Frontal cortex (tissue), 4 donors: ENCODE results near the gene E2F1. TPM values are rescaled to one million over a fixed set of nuclear protein-coding genes. Genes with fewer than 3 reads are reported as not detected.

Experiments
- DNase-seq, 2 donors: peaks; one replicate each; pipeline ENCODE4 v3.0.0; 2012; ENCODE audit warnings: low spot score in 2 of 2
- FAIRE-seq: peaks from 2 replicates; lab custom pipeline; 2012; peaks lifted over from hg19 to GRCh38; lab: Jason Lieb, UNC
- total RNA-seq: library from RNA; depleted of rRNA; stranded (reverse); fragments of >200 nt; gene quantifications from one replicate; pipeline ENCODE4 v1.2.3, GENCODE V29; 2014
- donor health status: control.
- donor health status: control.
- donor health status: control.

E2F1 gene
- total RNA-seq, 1 donor from 2014 or later = 2.4 TPM

DNA sequence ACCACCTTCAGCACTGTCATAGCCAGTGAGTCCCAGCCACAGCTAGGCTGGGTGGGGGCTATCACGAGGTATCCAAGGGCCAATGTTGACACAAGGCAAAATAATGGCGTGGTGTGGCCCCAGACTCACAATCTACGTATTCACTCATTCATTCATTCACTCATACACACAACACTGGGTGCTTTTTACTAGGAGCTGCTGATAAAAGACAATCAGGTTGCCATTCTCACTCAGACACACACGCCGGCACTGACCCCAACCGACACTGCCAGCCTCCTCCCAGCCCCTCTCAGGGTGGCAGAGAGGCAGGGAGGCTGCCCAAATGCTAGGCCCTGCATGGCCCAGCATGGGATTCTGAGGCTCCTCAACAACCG, 25.5 kb downstream of the E2F1 start:
- no peak for DNase-seq
- no peak for FAIRE-seq

DNA sequence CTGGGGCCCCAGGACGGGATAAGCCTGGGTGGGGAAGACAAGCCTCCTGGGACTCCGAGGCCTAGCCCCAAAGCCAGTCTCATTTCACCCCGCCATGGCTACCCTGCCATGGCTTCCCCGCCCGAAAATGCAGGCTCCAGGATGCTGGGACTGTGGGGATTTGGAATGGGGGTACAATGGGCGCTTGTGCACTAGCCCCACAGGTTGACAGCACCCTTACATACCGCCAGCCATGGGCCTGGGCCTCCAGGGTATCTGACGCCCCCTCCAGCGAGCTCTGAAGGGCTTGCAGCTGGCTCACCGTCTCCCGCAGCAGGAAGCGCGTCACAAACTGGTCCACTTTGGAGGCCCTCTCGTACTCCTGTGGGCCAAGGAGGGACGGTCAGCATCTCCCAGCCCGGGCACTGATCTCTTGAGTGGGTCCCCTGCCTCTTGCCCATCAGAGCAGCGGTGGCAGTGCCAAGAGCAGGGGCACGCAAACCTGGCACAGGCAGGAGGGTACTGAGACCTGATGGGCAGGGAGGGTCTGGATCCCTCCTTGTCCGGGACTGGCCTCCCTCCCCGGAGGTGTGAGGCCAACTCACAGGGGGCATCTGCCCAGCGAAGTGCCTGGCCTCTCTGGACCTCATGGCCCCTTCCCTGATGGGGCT, 26.0 kb downstream of the E2F1 start:
- FAIRE-seq = no peak
- no peak for DNase-seq

DNA sequence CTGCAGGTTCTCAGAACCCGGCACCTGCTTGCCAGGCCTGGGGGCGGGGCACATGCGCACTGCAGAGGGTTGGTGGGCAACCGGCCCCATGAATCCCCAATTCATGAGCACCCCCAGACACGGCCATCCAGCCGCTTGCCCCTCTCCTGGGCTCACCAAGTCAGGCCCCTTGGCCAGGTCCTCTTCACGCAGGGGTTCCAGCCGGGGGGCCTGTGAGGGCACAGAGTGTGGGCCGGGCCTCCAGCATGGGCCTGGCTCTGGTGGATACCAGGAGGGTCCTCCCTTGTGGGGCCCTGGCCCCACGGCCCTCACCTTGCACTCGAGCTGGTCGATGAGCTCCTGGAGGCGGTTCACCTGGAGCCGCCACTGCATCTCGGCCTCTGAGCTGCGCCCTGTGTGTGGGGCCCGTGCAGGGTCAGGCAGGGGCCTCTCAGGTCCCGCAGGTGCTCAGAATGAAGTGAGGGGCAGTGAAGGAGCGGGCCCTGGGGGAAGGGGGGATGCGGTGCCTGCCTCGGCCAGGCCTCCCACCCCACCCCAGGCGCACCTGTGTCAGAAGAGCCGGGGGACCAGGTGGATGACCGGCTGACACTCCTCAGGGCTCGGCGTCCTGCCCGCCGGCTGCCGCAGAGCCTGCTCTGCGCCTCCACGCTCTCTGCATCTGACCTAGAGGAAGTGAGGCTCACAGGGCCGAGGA, 26.7 kb downstream of the E2F1 start:
- DNase-seq (peak in 1 of 2 donors; percentile 8), FAIRE-seq (no peak)

DNA sequence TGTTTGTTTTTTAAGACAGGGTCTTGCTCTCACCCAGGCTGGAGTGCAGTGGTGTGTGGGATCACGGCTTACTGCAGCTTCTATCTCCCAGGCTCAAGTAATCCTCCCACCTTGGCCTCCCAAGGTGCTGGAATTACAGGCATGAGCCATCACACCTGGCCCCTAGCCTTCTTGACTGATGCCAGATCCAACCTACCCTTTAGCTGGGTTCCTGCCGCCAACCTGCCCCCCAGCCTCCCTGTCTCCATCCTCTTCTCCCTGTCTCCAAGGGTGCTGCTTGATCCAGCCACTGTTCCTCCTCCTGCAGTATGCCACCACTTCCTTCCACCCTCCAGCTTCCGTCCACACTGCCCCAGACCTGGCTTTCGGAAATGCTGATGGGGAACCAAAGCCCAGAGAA, 27.3 kb downstream of the E2F1 start:
- DNase-seq (no peak), FAIRE-seq (no peak)

DNA sequence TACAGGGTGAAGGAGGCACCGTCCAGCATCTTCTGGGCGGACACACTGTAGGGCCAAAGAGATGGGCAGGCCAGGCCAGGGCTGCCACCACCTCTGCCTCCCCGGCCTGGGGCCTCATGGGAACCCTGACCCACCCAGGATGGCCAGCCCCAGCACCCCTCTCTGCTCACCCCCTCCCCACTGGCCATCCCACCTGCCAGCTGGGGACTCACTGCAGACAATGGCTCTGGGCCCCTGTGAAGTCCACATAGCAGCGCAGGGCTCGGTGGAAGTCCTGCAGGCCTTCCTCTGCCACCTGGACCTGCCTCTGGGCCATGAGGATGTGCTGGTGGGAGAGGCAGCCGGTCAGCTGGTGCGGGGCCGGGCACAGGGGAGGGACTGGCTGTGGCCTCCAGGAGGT, 27.7 kb downstream of the E2F1 start:
- no peak for FAIRE-seq
- peak in 1 of 2 donors; percentile 19 for DNase-seq

DNA sequence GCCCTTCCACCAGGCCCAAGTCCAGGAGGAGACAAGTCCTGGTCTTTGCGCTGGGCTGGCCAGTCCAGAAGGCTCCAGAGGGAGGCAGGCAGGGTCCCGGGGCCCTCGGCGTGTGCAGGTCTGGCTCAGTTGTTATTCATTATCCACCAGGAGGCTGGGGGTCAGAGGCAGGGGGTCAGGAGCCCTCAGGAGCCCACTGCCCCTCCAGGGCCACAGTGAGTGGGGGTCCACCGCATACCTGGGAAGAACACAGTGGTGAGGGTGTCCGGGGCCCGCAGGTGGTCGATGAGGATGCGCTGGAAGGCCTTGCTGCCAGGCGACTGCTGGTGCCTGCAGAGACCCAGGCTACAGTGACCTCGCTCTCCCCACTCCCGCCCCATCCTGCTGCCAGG, 28.5 kb downstream of the E2F1 start:
- no peak for DNase-seq
- no peak for FAIRE-seq

DNA sequence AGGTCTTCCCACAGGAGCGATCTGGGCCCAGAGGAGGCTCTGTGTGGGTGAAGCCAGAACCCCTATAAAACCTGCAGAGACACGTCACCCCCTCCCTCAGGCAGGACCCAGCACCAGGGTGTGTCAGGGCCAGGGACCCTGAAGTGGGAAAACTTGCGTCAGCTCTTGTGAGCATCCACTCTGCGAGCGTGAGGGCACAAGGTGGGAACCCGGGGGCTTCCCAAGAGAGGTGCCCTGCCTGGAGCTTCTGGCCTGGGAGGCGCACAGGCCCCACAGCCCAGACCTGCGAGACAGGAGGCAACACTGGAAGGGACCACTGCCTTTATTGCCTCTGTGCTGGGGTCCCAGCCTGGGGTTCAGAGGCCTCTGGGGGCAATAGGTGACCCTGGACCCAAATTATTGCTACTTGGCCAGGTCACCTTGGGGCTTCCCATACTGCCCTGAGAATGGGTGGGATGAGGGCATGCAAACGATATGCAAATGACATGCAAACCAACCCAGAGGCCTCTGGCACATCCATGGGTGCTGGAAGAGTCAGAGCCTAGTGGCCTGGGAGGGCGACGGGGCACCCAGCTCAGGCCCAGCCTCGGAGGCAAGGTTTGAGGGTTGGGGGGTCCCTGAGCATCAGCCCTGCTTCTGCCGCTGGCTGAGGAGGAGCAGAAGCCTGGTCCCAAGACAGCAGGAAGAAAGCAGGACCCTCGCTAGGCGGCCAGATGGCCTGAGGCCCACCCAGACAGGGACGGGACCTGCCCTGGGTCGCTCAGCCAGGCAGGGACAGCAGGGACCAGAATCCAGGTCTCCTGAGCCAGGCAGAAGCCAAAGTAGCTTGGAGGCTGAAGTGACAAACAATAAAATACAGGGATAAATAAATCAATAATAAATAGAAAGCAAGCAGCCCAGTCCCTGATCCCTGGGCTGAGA, 29.1 kb downstream of the E2F1 start:
- FAIRE-seq = no peak

DNA sequence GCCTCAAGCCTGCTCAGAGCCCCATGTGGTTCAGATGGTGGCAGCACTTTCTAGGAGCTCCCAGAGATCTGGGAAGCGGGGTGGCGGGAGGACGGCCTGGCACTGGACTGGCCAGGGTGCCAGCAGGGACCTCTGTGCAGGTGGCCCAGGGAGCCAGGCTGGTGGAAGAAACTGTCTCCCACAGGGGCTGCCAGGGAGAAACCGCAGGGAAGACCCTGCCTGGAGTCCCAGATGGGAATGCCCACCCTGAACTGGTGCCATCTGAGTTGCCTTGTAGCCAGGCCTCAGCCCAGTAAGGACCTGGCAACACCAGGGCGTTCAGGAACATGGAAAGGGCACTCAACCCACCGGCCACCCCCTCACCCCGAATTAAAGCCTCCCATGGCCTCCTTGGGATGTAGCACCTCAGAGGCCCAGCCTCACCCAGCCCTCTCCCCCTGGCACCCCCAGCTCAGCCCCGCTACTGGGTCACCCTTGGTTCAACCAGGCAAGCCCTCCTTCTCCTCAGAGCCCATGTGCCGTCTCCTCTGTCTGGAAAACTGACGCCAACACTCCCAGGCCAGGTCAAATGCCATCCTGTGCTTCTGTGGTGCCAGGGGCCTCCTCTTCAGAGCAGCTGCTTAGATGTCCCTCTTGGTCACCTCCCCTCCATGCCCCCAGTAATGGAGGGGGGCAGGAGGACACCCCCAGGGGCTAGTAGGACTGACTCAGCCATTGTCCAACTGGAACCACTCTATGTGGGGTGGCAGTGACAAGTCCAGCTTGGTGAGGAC, 30.0 kb downstream of the E2F1 start:
- no peak for DNase-seq
- FAIRE-seq = no peak

More for the DNA sequence above, 29.1 kb downstream of the E2F1 start:
- no peak for DNase-seq

DNA sequence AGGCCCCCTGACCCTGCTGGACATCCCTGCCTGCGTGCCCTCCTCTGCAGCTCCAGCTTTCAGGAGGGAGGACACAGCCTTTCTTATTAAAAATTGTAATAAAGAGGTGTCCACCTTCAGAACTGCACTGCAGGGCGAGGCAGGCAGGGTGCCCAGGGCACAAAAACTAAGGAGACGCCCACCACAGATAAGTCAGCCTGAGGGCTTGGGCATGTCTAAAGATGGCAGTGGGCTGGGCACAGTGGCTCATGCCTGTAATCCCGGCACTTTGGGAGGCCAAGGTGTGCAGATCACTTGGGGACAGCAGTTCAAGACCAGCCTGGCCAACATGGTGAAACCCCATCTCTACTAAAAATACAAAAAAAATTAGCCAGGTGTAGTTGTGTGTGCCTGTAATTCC, 31.0 kb downstream of the E2F1 start:
- FAIRE-seq (no peak), DNase-seq (no peak)

DNA sequence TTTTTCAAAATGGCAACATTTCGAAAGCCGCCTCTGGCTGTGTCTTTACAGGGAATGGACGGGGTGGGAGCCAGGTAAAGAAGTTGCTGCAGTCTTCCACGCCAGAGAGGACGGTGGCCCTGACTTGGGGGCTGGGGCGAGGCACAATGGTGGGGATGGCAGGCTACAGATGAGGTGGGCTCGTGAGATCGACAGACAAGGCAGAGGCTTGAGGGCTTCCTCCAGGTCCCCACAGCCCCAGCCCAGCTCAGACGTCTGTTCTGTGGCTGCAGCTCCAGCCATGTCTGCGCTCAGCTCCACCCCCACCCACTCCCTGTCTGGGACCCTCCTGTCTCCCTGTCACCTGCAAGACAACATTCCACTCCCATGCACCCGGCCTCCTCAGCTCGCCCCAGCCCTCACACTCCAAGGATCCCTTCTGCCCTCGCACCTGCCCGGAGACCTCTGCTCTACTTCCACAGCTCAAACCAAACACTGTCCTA, 31.5 kb downstream of the E2F1 start:
- no peak for FAIRE-seq
- no peak for DNase-seq

DNA sequence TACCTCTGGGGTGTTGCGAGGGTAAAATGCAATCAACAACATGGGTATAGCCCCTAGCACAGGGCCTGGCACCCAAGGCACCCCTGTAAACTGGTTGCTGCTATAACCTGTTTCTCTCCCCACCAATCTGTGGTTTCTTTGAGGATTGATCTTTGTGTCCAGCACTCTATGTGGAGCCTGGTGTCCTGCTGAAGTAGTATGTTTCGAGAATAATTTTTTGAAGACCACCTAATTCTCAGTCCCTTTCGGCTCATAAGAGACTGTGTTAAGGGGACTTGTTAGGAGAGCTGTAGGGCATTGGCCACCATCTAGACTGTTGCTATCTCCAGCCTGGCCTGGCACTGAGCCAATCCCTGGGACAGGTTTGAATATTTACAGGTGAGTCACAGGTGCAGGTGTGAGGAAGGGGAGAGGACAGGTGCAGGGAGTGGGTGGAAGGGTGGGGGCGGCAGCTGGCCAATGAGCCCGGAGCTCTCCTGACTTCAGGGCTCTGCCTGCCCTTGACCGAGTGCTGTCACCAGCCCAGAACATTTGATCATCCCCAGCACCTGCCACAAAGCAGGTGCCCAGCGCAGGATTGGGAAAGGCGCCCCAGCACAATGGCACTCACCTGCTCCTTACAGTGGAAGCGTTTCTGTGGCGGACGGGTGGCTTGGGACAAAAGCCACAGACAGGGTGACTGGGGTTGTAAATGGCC, 32.1 kb downstream of the E2F1 start:
- FAIRE-seq (no peak), DNase-seq (no peak)

DNA sequence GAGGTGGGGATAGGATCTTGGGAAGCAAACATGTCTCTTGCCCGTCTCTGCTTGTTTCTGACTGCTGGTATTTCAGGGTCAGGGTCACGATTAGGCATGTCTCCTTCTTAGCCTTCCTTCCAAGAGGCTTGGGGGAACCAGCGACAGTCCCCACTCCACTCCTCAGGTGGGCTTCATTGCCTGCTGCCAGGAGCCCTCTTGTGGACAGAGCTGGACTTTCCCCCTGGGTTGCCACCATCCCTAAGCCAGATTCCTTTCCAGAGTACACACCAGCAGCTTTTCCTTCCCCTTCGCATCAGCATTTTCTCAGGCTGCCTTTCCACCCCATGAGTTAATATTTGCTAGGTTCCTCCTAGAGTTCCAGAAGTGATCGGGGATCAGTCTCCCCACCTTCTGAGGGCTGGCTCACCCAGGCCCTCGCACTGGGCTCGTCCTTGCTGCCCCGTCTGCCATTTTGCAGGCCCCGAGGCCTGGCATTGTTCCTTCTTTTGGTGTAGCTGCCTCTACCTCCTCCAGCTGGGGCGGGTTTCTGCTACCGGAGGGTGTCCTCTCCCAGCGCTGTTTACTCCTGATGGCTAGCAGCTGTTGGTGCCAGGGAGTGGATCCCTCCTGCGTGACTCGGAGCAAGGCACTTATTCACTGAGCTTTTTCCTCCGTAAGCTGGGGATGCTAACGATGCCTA, 32.8 kb downstream of the E2F1 start:
- peak; percentile 68 to 80 for DNase-seq
- no peak for FAIRE-seq

DNA sequence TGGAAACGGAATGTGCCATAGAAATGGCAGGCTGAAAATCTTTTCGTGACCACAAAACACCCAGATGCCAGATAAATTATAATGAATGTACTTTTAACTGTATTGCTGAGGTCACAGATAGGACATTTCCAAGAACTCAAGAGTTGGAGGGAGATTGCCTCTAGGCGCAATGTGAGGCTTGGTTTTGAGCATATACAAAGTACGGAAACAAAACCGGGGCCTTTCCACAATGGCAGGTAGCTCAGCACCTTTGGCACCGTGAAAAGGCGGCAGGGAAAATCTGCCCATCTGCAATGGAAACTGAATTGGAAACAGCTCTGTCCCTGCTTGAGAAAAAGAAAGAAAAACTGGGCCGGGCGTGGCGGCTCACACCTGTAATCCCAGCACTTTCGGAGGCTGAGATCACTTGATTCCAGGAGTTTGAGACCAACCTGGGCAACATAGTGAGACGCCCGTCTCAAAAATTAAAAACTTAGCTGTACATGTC, 34.6 kb downstream of the E2F1 start:
- FAIRE-seq = no peak

DNA sequence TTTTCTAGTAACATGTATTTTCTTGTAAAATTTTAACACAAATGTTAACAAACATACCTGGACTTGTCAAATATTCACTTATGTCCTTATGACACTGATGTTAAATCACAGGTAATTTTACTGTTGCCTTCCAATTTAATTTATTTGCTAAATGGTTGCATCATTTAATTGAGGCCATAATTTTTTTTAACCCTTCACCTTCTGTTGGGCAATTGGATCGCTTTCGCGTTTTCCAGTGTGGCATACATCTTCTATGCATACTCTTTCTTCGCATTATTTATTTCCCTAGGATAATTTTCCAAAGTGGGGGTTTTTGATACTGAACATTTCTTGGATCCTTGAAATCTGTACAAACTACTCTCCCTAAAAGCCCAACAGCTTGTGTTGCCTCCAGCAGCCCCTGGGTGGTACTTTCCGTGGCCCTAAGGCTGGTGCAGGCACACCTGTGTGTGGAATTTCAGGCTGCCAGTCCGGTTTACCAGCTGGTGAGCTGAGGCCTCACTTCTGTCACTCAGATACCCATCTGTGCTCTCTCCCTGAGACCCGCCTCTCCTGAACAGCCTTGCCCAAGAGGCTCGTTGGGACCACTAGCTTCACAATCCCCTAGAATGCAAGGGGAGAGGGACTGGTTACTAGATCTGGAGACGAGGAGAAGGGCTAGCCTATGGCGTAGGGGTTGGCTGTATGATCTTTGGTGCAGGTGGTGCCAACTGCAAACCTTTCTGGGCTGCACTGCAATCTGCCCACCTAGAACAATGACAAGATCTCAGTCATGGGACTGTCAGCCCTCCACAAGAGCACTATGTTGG, 35.2 kb downstream of the E2F1 start:
- DNase-seq = no peak
- no peak for FAIRE-seq

More for the DNA sequence above, 34.6 kb downstream of the E2F1 start:
- DNase-seq = no peak

DNA sequence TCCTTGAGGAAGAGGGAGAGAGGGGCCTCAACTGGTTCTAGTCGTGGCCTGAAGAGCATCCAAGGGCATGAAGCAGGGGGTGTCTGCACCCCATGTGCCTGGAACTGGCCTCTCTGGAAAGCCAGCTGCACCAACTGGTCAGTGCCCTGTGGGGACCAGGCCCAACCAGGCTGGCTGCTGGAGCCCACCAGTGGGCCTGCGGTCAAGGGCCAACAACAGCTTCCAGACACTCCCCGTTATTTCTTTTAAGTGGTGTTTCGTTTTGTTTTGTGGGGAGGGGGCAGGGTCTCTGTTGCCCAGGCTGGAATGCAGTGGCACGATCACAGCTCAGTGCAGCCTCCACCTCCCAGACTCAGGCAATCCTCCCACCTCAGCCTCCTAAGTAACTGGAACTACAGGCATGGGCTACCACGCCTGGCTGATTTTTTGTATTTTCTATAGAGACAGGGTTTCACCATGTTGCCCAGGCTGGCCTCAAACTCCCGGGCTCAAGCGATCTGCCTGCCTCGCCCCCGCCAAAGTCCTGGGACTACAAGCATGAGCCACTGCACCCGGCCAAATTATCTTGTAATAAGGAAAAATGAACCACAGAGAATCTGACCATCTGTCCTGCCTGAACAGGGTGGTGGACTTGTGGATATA, 36.0 kb downstream of the E2F1 start:
- FAIRE-seq = no peak
- no peak for DNase-seq

DNA sequence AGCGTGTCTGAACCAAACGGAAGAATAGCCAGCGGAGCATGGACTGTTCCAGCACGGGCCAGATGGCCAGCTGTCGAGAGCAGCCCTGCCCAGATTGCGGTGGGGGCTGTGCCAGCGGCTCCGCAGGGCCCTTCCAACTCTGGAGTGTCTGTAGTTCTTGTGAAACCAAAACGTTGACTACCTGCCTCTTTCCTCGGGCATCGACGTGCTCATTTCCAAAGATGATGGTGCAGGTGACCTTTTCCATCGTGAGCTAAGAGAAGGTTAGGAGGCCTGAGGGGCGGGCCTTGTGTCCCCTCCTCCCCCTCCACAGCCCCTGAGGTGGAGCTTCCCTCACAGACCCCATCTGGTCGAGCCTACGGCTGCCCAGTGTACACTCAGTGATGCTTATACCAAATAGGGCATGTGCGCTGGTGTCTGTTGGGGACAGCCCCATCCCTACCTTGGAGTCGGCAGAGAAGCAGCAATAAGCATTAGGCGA, 36.9 kb downstream of the E2F1 start:
- FAIRE-seq = no peak
- DNase-seq = peak; percentile 52 to 59

DNA sequence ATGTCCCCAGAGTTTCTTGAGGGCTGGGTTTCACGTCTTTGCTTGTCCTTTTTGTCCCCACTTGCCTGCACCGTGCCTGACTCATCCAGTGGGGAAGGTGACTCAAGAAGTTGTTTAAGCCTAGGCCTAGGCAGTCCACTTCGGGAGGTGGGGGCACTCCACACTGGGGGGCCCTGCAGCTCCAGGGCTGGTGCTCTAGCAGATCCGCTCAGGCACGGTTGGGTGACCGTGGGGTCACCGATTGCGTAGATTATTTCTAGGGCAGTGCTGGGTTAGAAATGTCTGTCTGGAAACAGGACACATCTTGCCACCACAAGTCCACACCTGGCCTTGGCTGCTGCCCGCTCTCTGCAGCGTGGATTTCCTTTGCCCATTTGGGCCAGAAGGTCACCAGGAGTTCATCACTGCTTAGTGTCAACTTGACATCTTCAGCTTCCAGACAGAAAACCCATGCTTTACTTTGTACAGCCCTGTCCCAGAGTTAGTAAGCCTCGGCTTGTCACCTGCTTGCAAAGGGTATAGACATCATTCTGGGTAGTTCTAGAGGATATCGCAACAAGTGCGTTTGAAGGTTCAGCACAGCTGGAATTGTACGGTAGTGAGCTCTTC, 37.7 kb downstream of the E2F1 start:
- FAIRE-seq (no peak), DNase-seq (peak in 1 of 2 donors; percentile 8)
